ENCODE data around the gene E2F1.
A peak's percentile ranks its signal among the peaks of the same experiment; 100 is the strongest.

Gene E2F1

DNA sequence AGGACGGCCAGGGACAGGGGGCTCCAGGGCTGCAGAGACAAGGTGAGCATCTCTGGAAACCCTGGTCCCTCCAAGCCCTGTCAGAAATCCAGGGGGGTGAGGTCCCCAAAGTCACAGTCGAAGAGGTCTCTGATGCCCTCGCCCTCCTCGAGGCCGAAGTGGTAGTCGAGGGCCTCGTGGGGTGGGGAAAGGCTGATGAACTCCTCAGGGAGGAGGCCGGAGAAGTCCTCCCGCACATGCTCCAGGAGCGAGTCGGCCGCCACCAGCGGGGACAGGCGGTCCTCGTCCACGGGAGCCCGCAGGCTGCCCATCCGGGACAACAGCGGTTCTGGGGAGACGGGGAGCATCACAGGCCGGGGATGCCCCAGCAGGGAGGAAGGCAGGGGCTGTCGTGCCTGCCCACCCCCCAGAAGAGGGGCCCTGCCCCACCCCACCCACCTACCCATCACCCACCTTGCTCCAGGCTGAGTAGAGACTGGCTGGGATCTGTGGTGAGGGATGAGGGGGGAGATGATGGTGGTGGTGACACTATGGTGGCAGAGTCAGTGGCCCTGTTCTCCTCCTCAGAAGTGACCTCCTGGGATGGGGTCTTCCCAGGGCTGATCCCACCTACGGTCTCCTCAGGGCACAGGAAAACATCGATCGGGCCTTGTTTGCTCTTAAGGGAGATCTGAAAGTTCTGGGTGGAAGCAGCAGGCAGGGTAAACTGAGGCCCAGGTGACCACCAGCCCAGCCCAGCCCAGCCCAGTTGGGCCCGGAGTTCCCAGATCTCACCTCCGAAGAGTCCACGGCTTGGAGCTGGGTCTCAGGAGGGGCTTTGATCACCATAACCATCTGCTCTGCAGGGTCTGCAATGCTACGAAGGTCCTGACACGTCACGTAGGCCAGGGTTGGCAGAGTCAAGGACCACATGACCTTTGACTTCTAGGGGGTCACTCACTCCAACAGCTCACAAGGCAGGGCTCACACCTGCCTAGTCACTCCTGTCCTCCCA lies 9.2 kb downstream of the E2F1 start:
- Histone ChIP-seq H2AFZ (ENCODE audit: low read depth, low read length) (no peak overlapping the region), H3K79me1 (replicated peaks; ENCODE audit: low read length, poor library complexity, severe bottlenecking) (peaks cover 7% of the 10 kb centered on the region), H3K27ac (ENCODE audit: low read length, poor library complexity, severe bottlenecking) (no peak overlapping the region), H3K36me3 (ENCODE audit: control insufficient read depth in 1 of 2, insufficient read depth in 2 of 2, low read depth in 1 of 2, low read length in 2 of 2) (peaks cover 5 to 8% of the 10 kb centered on the region in 2 experiments), H2BK15ac (ENCODE audit: low read depth, poor library complexity, severe bottlenecking) (no peak overlapping the region), H4K8ac (ENCODE audit: low read length) (no peak overlapping the region), H3K27me3 (ENCODE audit: control insufficient read depth in 1 of 2, insufficient read depth in 1 of 2, low read length in 2 of 2) (no peaks in the 10 kb centered on the region), H3K14ac (ENCODE audit: low read length in 2 of 2) (no peak overlapping the region), H3K4ac (ENCODE audit: low read depth in 1 of 2, low read length in 2 of 2) (no peak overlapping the region), H2BK5ac (ENCODE audit: low read depth, low read length, poor library complexity, severe bottlenecking) (no peak overlapping the region), H3K9me3 (ENCODE audit: control insufficient read depth, low read length) (no peaks in the 10 kb centered on the region), H2BK12ac (ENCODE audit: low read length in 2 of 2) (no peak overlapping the region), H4K91ac (ENCODE audit: low read length) (no peak overlapping the region), H3K4me3 (ENCODE audit: insufficient read depth in 1 of 2, low read depth in 1 of 2, low read length in 2 of 2) (no peak overlapping the region), H3K23ac (ENCODE audit: low read length in 2 of 2) (no peak overlapping the region), H2AK5ac (ENCODE audit: low read length, severe bottlenecking) (no peak overlapping the region), H3K4me1 (ENCODE audit: control insufficient read depth, insufficient read depth, low read depth, low read length) (peaks cover 31% of the 10 kb centered on the region), H3K4me2 (ENCODE audit: low read length, poor library complexity, severe bottlenecking) (no peak overlapping the region), H3K9ac (ENCODE audit: low read length) (no peak overlapping the region), H2BK120ac (ENCODE audit: low read depth, low read length) (no peak overlapping the region), H3K18ac (ENCODE audit: low read depth in 1 of 2, low read length in 2 of 2) (no peak overlapping the region)
- DNase-seq = no peak
- 96% methylated on average over 19 of the region's 31 CpGs for WGBS

DNA sequence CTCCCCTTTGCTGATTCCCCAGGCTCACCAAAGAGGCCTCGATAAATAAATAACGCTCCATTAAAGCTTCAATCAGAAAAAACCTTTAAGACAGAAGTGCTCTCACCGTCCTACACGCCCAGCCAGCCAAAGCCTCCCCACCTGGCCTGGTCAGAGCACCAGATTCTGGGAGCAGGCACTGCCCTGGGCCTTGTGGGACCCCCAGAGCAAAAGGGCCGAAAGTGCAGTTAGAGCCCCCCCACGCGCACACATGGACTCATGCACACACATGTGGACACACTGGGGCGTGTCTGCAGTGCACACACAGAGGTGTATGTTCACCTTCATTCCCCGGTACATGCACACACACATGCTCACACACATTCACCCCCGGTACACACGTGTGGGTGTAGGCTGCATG lies 10.1 kb downstream of the E2F1 start:
- peak overlapping the region; percentile 77 for H3K9ac ChIP-seq (ENCODE audit: low read length)
- no peak for DNase-seq
- no peak overlapping the region for H3K18ac ChIP-seq (ENCODE audit: low read depth in 1 of 2, low read length in 2 of 2)
- no peak overlapping the region for H4K8ac ChIP-seq (ENCODE audit: low read length)
- no peak overlapping the region for H3K14ac ChIP-seq (ENCODE audit: low read length in 2 of 2)
- H2BK12ac ChIP-seq (ENCODE audit: low read length in 2 of 2) = no peak overlapping the region
- no peaks in the 10 kb centered on the region for H3K27me3 ChIP-seq (ENCODE audit: control insufficient read depth in 1 of 2, insufficient read depth in 1 of 2, low read length in 2 of 2)
- H2BK120ac ChIP-seq (ENCODE audit: low read depth, low read length) = no peak overlapping the region
- H2BK15ac ChIP-seq (ENCODE audit: low read depth, poor library complexity, severe bottlenecking) = no peak overlapping the region
- no peak overlapping the region for H4K91ac ChIP-seq (ENCODE audit: low read length)
- H3K79me1 ChIP-seq (replicated peaks; ENCODE audit: low read length, poor library complexity, severe bottlenecking) = peaks cover 11% of the 10 kb centered on the region
- H2AK5ac ChIP-seq (ENCODE audit: low read length, severe bottlenecking) = no peak overlapping the region
- H3K4me1 ChIP-seq (ENCODE audit: control insufficient read depth, insufficient read depth, low read depth, low read length) = peaks cover 38% of the 10 kb centered on the region
- H3K4me3 ChIP-seq (ENCODE audit: insufficient read depth in 1 of 2, low read depth in 1 of 2, low read length in 2 of 2) = no peak overlapping the region
- H3K9me3 ChIP-seq (ENCODE audit: control insufficient read depth, low read length) = no peaks in the 10 kb centered on the region
- no peak overlapping the region for H3K4ac ChIP-seq (ENCODE audit: low read depth in 1 of 2, low read length in 2 of 2)
- no peak overlapping the region for H3K27ac ChIP-seq (ENCODE audit: low read length, poor library complexity, severe bottlenecking)
- 93% methylated on average over 9 of the region's 11 CpGs for WGBS
- no peak overlapping the region for H2BK5ac ChIP-seq (ENCODE audit: low read depth, low read length, poor library complexity, severe bottlenecking)
- no peak overlapping the region for H3K4me2 ChIP-seq (ENCODE audit: low read length, poor library complexity, severe bottlenecking)
- no peak overlapping the region for H2AFZ ChIP-seq (ENCODE audit: low read depth, low read length)
- peaks cover 14 to 16% of the 10 kb centered on the region in 2 experiments for H3K36me3 ChIP-seq (ENCODE audit: control insufficient read depth in 1 of 2, insufficient read depth in 2 of 2, low read depth in 1 of 2, low read length in 2 of 2)
- H3K23ac ChIP-seq (ENCODE audit: low read length in 2 of 2) = no peak overlapping the region

DNA sequence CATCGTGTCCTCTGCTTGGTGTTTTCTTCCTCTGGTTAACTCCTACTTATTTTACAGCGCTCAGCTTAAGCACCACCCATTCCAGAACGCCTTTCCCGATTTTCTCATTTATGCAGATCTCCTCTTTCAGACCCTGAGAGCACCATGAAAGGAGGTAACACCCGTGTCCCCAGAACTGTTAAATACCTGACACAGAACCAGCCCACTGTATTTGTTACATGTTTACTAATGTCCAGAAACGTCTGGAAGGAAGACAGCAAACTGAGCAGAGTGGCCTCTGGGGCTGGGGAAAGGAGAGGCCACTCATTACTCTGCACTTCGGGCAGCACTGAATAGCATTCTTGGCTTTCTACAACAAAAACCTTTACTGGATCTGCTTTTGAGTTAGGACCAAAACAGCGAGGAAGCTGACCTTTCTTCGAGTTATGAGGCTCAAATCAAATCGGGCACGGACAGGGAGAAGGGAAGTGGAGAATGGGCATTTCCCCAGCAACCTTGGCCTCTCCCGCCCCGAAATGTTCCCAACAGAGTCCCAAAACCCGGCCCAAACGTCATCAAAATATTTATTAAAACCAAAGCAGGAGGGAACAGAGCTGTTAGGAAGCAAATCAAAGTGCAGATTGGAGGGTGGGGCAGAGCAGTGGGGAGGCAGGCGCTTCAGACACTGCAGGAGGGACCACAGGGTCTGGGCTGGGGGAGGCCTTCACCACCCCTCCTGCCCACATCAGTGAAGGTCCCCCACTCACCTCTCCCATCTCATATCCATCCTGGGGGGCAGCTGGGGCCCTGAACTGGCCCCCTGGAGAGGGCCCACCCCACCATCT lies 10.8 kb downstream of the E2F1 start:
- H3K23ac ChIP-seq (ENCODE audit: low read length in 2 of 2) = no peak overlapping the region
- H2BK5ac ChIP-seq (ENCODE audit: low read depth, low read length, poor library complexity, severe bottlenecking) = no peak overlapping the region
- H3K9ac ChIP-seq (ENCODE audit: low read length) = peak overlapping the region; percentile 77
- H2AFZ ChIP-seq (ENCODE audit: low read depth, low read length) = no peak overlapping the region
- H3K18ac ChIP-seq (ENCODE audit: low read depth in 1 of 2, low read length in 2 of 2) = peak overlapping the region; percentile 38 to 75
- H4K8ac ChIP-seq (ENCODE audit: low read length) = peak overlapping the region; percentile 83
- peaks cover 13% of the 10 kb centered on the region for H3K79me1 ChIP-seq (replicated peaks; ENCODE audit: low read length, poor library complexity, severe bottlenecking)
- 42% methylated on average over 11 of the region's 16 CpGs for WGBS
- peak overlapping the region; percentile 80 for H3K27ac ChIP-seq (ENCODE audit: low read length, poor library complexity, severe bottlenecking)
- H3K4me1 ChIP-seq (ENCODE audit: control insufficient read depth, insufficient read depth, low read depth, low read length) = peaks cover 45% of the 10 kb centered on the region
- H3K14ac ChIP-seq (ENCODE audit: low read length in 2 of 2) = no peak overlapping the region
- no peak overlapping the region for H2AK5ac ChIP-seq (ENCODE audit: low read length, severe bottlenecking)
- H3K36me3 ChIP-seq (ENCODE audit: control insufficient read depth in 1 of 2, insufficient read depth in 2 of 2, low read depth in 1 of 2, low read length in 2 of 2) = peaks cover 21 to 24% of the 10 kb centered on the region in 2 experiments
- peak overlapping the region; percentile 76 for H4K91ac ChIP-seq (ENCODE audit: low read length)
- no peak overlapping the region for H2BK120ac ChIP-seq (ENCODE audit: low read depth, low read length)
- H2BK12ac ChIP-seq (ENCODE audit: low read length in 2 of 2) = no peak overlapping the region
- peak overlapping the region; percentile 64 to 85 for H3K4me3 ChIP-seq (ENCODE audit: insufficient read depth in 1 of 2, low read depth in 1 of 2, low read length in 2 of 2)
- H3K4ac ChIP-seq (ENCODE audit: low read depth in 1 of 2, low read length in 2 of 2) = peak overlapping the region; percentile 36 to 71
- DNase-seq = no peak
- H2BK15ac ChIP-seq (ENCODE audit: low read depth, poor library complexity, severe bottlenecking) = no peak overlapping the region
- H3K9me3 ChIP-seq (ENCODE audit: control insufficient read depth, low read length) = no peaks in the 10 kb centered on the region
- no peaks in the 10 kb centered on the region for H3K27me3 ChIP-seq (ENCODE audit: control insufficient read depth in 1 of 2, insufficient read depth in 1 of 2, low read length in 2 of 2)
- peak overlapping the region; percentile 80 for H3K4me2 ChIP-seq (ENCODE audit: low read length, poor library complexity, severe bottlenecking)
